Brain microvascular endothelial cell (primary cell): Measurements from ENCODE around the gene CEP192.
"Not testable (repeated sequence)": the region's sequence is repeated elsewhere in the genome, so short reads cannot be mapped to it uniquely, and the experiment has no call there.

Experiments
- DNase-seq: peaks from one replicate; pipeline ENCODE4 v3.0.0-alpha.2; 2020
- H3K27ac ChIP-seq: fragments of 250-450 bp; sonication (Bioruptor Pico); 2 replicates; pipeline ENCODE4 v1.5.1; 2020; ENCODE audit warnings: mild to moderate bottlenecking, moderate library complexity
- H3K27me3 ChIP-seq: fragments of 250-450 bp; sonication (Bioruptor Pico); replicated peaks from 2 replicates; pipeline ENCODE4 v1.5.1; 2020; ENCODE audit warnings: mild to moderate bottlenecking
- H3K36me3 ChIP-seq: fragments of 250-450 bp; sonication (Bioruptor Pico); replicated peaks from 2 replicates; pipeline ENCODE4 v1.5.1; 2020; ENCODE audit warnings: mild to moderate bottlenecking
- H3K4me3 ChIP-seq: 2 replicates; pipeline ENCODE4 v1.5.1; 2011; ENCODE audit warnings: low read depth, mild to moderate bottlenecking, control low read depth, low read length, moderate library complexity
- CTCF ChIP-seq: IDR thresholded peaks from 2 replicates; pipeline ENCODE4 v1.5.1; 2011; ENCODE audit warnings: low read depth, mild to moderate bottlenecking, moderate library complexity, low read length, control low read depth, inconsistent platforms; ENCODE audit errors: missing control alignments
- in situ Hi-C: cut with HindIII; loops from 2 replicates; pipeline ENCODE4 v1.10.0; 2017; ENCODE audit warnings: low sequenced_read_pairs, low pct_ligation_motif_present

The CEP192 gene

GRCh38 chr18:12995952-12996477 is 4.9 kb downstream of the CEP192 start:
- no peak for DNase-seq
- Histone ChIP-seq H3K36me3 (no peaks in the 10 kb centered on the region), H3K27me3 (no peaks in the 10 kb centered on the region), H3K27ac (no peak overlapping the region), H3K4me3 (no peak overlapping the region)
- TF ChIP-seq CTCF: no peak
- in situ Hi-C loops: no loop called here

DNA sequence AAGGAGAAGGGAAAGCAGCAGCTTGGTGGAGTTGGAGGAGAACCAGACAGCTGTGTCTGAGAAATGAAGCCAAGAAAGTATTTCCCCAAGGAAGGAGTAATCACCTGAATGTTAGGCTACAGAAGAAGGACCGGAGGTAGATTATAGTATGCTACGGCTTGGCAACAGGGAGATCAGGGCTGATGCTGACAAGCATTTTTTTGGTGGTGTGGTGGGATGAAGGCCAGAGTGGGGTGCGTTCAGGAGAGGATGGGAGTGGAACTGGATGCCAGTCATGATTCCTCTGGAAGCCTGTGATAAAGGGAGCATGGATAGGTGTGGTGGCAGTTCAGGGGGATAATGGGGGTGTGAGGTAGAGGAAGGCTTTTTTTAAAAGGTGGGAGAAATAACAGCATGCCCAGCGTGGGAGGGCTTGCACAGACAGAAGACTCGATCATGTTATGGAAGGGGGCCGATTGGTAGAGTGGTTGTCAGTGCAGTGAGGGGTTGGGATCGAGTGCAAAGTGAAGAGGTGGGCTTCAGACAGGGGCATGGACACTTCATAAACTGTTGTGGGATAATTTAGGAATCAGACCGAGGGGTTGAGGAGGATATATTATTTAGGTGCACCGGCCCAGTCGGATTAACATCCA is 5.6 kb downstream of the CEP192 start:
- TF ChIP-seq CTCF: no peak
- H3K4me3 ChIP-seq: no peak overlapping the region
- no peaks in the 10 kb centered on the region for H3K36me3 ChIP-seq
- no peaks in the 10 kb centered on the region for H3K27me3 ChIP-seq
- in situ Hi-C loops: no loop called here
- DNase-seq: no peak
- no peak overlapping the region for H3K27ac ChIP-seq

GRCh38 chr18:12997330-12997729 is 6.2 kb downstream of the CEP192 start:
- H3K36me3 ChIP-seq, H3K27me3 ChIP-seq, DNase-seq, in situ Hi-C loops, H3K27ac ChIP-seq, H3K4me3 ChIP-seq: not testable (repeated sequence)

GRCh38 chr18:12998332-12999060 is 7.3 kb downstream of the CEP192 start:
- no peak for DNase-seq
- no peak overlapping the region for H3K27ac ChIP-seq
- in situ Hi-C loops: no loop called here
- no peaks in the 10 kb centered on the region for H3K27me3 ChIP-seq
- no peak overlapping the region for H3K4me3 ChIP-seq
- TF ChIP-seq CTCF: no peak
- no peaks in the 10 kb centered on the region for H3K36me3 ChIP-seq

GRCh38 chr18:13003466-13003896 is 12.3 kb downstream of the CEP192 start:
- peak; percentile 68 for TF ChIP-seq CTCF

GRCh38 chr18:13004396-13004795 is 13.2 kb downstream of the CEP192 start:
- Histone ChIP-seq H3K36me3 (no peaks in the 10 kb centered on the region), H3K27me3 (no peaks in the 10 kb centered on the region), H3K4me3 (no peak overlapping the region), H3K27ac (no peak overlapping the region)
- in situ Hi-C loops: no loop called here
- no peak for TF ChIP-seq CTCF
- no peak for DNase-seq

More at GRCh38 chr18:13003466-13003896, 12.3 kb downstream of the CEP192 start:
- no peaks in the 10 kb centered on the region for H3K36me3 ChIP-seq
- no peak overlapping the region for H3K4me3 ChIP-seq
- peak; percentile 68 for DNase-seq
- no peak overlapping the region for H3K27ac ChIP-seq
- in situ Hi-C loops: no loop called here
- no peaks in the 10 kb centered on the region for H3K27me3 ChIP-seq
